IMR-90 (cell line): ENCODE measurements around the gene TK2. TPM values are rescaled to one million over a fixed set of nuclear protein-coding genes. Genes with fewer than 3 reads are reported as not detected.
"Not testable (repeated sequence)": the region's sequence is repeated elsewhere in the genome, so short reads cannot be mapped to it uniquely, and the experiment has no call there.

ENCODE experiments used
- ATAC-seq: fragments of 200-7000 bp; cut with Tn5 transposase; 2 replicates; pipeline ENCODE4 v1.9.1; 2020; ENCODE audit warnings: low read depth, mild to moderate bottlenecking, moderate library complexity
- BruUV-seq: library from RNA; stranded (reverse); fragments of 400-500 nt; replicated peaks from 2 replicates; lab custom pipeline; 2021; lab: Mats Ljungman, UMichigan
- CTCF ChIA-PET: fragments of 300-600 bp; formaldehyde crosslinking; extraction: SDS; loops from one replicate; lab custom pipeline; 2021; ENCODE audit warnings: antibody characterized with exemption; lab: Yijun Ruan, JAX
- POLR2A ChIA-PET: fragments of 300-600 bp; sonication (Branson Sonifier 250); formaldehyde crosslinking; loops from one replicate; lab custom pipeline; 2022; ENCODE audit warnings: antibody characterized with exemption; ENCODE audit not compliant: unreplicated experiment; lab: Charles Lee
- DNase-seq: peaks from one replicate; pipeline ENCODE4 v3.0.0; 2013
- H2AFZ ChIP-seq: replicated peaks from 2 replicates; pipeline ENCODE3; 2013; ENCODE audit warnings: low read length, mild to moderate bottlenecking; ENCODE audit not compliant: poor library complexity
- H2AK5ac ChIP-seq: 2 replicates; pipeline ENCODE4 v1.6.1; 2013; ENCODE audit warnings: low read depth, low read length, inconsistent platforms
- H2AK9ac ChIP-seq: replicated peaks from 2 replicates; pipeline ENCODE3; 2013; ENCODE audit warnings: mild to moderate bottlenecking, low read depth, low read length, moderate library complexity; ENCODE audit not compliant: poor library complexity
- H2BK120ac ChIP-seq: 2 replicates; pipeline ENCODE4 v1.6.1; 2013; ENCODE audit warnings: low read depth, low read length, inconsistent platforms
- H2BK15ac ChIP-seq: 3 replicates; pipeline ENCODE4 v1.6.1; 2013; ENCODE audit warnings: low read depth, low read length, inconsistent platforms
- H2BK20ac ChIP-seq: 2 replicates; pipeline ENCODE4 v1.6.1; 2013; ENCODE audit warnings: low read depth, mild to moderate bottlenecking, inconsistent platforms, low read length, moderate library complexity
- H2BK5ac ChIP-seq: 2 replicates; pipeline ENCODE4 v1.6.1; 2013; ENCODE audit warnings: mild to moderate bottlenecking, low read depth, low read length, inconsistent platforms; ENCODE audit not compliant: poor library complexity, severe bottlenecking
- H3K14ac ChIP-seq: replicated peaks from 2 replicates; pipeline ENCODE4 v1.6.1; 2013; ENCODE audit warnings: low read depth, low read length, inconsistent platforms
- H3K18ac ChIP-seq: 2 replicates; pipeline ENCODE4 v1.6.1; 2013; ENCODE audit warnings: low read depth, low read length, control low read depth
- H3K23ac ChIP-seq: 2 replicates; pipeline ENCODE4 v1.6.1; 2013; ENCODE audit warnings: low read depth, low read length, inconsistent platforms
- H3K27ac ChIP-seq: 2 replicates; pipeline ENCODE4 v1.5.1; 2013; ENCODE audit warnings: mild to moderate bottlenecking, control low read depth, low read length; ENCODE audit not compliant: insufficient read depth
- H3K27me3 ChIP-seq: 2 replicates; pipeline ENCODE4 v1.6.1; 2013; ENCODE audit warnings: low read length; ENCODE audit not compliant: control insufficient read depth, insufficient read depth
- H3K36me3 ChIP-seq: 2 replicates; pipeline ENCODE4 v1.6.1; 2013; ENCODE audit warnings: low read length, mixed read lengths; ENCODE audit not compliant: control insufficient read depth, insufficient read depth
- H3K4ac ChIP-seq: 2 replicates; pipeline ENCODE4 v1.6.1; 2013; ENCODE audit warnings: low read depth, low read length, inconsistent platforms
- H3K4me1 ChIP-seq: 2 replicates; pipeline ENCODE4 v1.6.1; 2013; ENCODE audit warnings: low read length, mixed read lengths; ENCODE audit not compliant: control insufficient read depth, insufficient read depth
- H3K4me2 ChIP-seq: 2 replicates; pipeline ENCODE4 v1.6.1; 2013; ENCODE audit warnings: low read depth, mild to moderate bottlenecking, control low read depth, low read length, moderate library complexity
- H3K4me3 ChIP-seq: 2 replicates; pipeline ENCODE4 v1.5.1; 2013; ENCODE audit warnings: low read depth, mild to moderate bottlenecking, control low read depth, low read length, moderate library complexity; ENCODE audit not compliant: insufficient read depth
- H3K56ac ChIP-seq: 2 replicates; pipeline ENCODE4 v1.6.1; 2013; ENCODE audit warnings: low read length, inconsistent platforms; ENCODE audit not compliant: insufficient read depth; ENCODE audit errors: extremely low read depth
- H3K79me1 ChIP-seq, 2 experiments: 2 replicates each; pipeline ENCODE4 v1.6.1; 2013; ENCODE audit warnings: low read length in 2 of 2, inconsistent platforms in 1 of 2, low read depth in 1 of 2
- H3K9ac ChIP-seq: 2 replicates; pipeline ENCODE4 v1.6.1; 2013; ENCODE audit warnings: low read depth, low read length, control low read depth
- H3K9me1 ChIP-seq: 2 replicates; pipeline ENCODE4 v1.6.1; 2013; ENCODE audit warnings: low read length, inconsistent platforms; ENCODE audit not compliant: insufficient read depth
- H3K9me3 ChIP-seq: 2 replicates; pipeline ENCODE4 v1.6.1; 2013; ENCODE audit warnings: low read length; ENCODE audit not compliant: control insufficient read depth, insufficient read depth
- H4K20me1 ChIP-seq: 2 replicates; pipeline ENCODE4 v1.6.1; 2013; ENCODE audit warnings: low read length, inconsistent platforms; ENCODE audit not compliant: insufficient read depth
- H4K5ac ChIP-seq: 2 replicates; pipeline ENCODE4 v1.6.1; 2013; ENCODE audit warnings: mild to moderate bottlenecking, low read depth, low read length, control low read depth
- H4K8ac ChIP-seq, 2 experiments: 2 replicates each; pipeline ENCODE4 v1.6.1; 2013; ENCODE audit warnings: low read depth in 2 of 2, low read length in 2 of 2, control low read depth in 1 of 2, inconsistent platforms in 1 of 2
- H4K91ac ChIP-seq: 2 replicates; pipeline ENCODE4 v1.6.1; 2013; ENCODE audit warnings: low read depth, low read length, inconsistent platforms; ENCODE audit not compliant: insufficient read depth
- WGBS, 2 experiments: methylation state at CpG; one replicate each; pipeline versions ENCODE4 v1.1.5 to v1.1.7; 2013; ENCODE audit warnings: missing lambda C conversion rate in 2 of 2; ENCODE audit not compliant: insufficient read length in 1 of 2; ENCODE audit errors: extremely low coverage in 2 of 2; 5-methylcytosine and 5-hydroxymethylcytosine counted together
- dilution Hi-C: fragments of 300-500 bp; cut with HindIII; formaldehyde crosslinking; loops from one replicate; pipeline ENCODE4 v1.14.3; 2018; ENCODE audit warnings: low sequenced_read_pairs; ENCODE audit not compliant: unreplicated experiment
- in situ Hi-C: fragments of 300-500 bp; cut with MboI; formaldehyde crosslinking; loops from 3 replicates; pipeline ENCODE4 v1.14.3; 2019; ENCODE audit warnings: low sequenced_read_pairs, inconsistent platforms, mixed read lengths
- intact Hi-C: fragments of 100-400 bp; cut with micrococcal nuclease; formaldehyde crosslinking; loops from 2 replicates; pipeline ENCODE4 v1.10.0; 2022
- polyA plus RNA-seq, 3 experiments: library from polyadenylated mRNA; depleted of rRNA; stranded (reverse); fragments of >200 nt; gene quantifications; 2 replicates each; pipeline ENCODE4 v1.2.3, GENCODE V29; 2012; ENCODE audit warnings: low replicate concordance in 1 of 3
- total RNA-seq: library from RNA; depleted of rRNA; stranded (reverse); fragments of >200 nt; gene quantifications from 2 replicates; pipeline ENCODE4 v1.2.3, GENCODE V29; 2012

The TK2 gene
- total and polyA plus RNA-seq, 2 of the 4 experiments (the other 2 are of a cell fraction), result 14.7 to 16.5 TPM

- dilution Hi-C loops, H4K91ac ChIP-seq, intact Hi-C loops, CTCF ChIA-PET, H3K9ac ChIP-seq, DNase-seq, BruUV-seq, H3K14ac ChIP-seq, H2AK9ac ChIP-seq, H2BK120ac ChIP-seq, H2BK5ac ChIP-seq, H3K18ac ChIP-seq, H3K4ac ChIP-seq, H2AFZ ChIP-seq, H2AK5ac ChIP-seq, H3K4me2 ChIP-seq, H2BK15ac ChIP-seq, ATAC-seq, H3K9me3 ChIP-seq, H3K4me1 ChIP-seq, H3K23ac ChIP-seq, H4K5ac ChIP-seq, H3K4me3 ChIP-seq, POLR2A ChIA-PET, H3K27ac ChIP-seq, H4K20me1 ChIP-seq, H3K9me1 ChIP-seq, in situ Hi-C loops, H2BK20ac ChIP-seq, H3K36me3 ChIP-seq, H3K79me1 ChIP-seq, H3K56ac ChIP-seq, H4K8ac ChIP-seq: not testable (repeated sequence)
- WGBS, 2 experiments, result no CpG with 5 or more reads among the region's 6 CpGs
- peaks cover 39% of the 10 kb centered on the region for H3K27me3 ChIP-seq
Observed at GRCh38 chr16:66465946-66466345, 84.0 kb downstream of the TK2 start.
